K562 (cell line): Measurements from ENCODE around the gene MICALL2. TPM values are rescaled to one million over a fixed set of nuclear protein-coding genes. Genes with fewer than 3 reads are reported as not detected.

Source experiments
- ATAC-seq: fragments of 200-7000 bp; cut with Tn5 transposase; 3 replicates; pipeline ENCODE4 v1.9.1; 2020; ENCODE audit warnings: moderate library complexity
- BruUV-seq: library from RNA; stranded (reverse); fragments of 400-500 nt; replicated peaks from 2 replicates; lab custom pipeline; 2021; lab: Mats Ljungman, UMichigan
- CTCF ChIA-PET: fragments of 300-600 bp; formaldehyde crosslinking; extraction: SDS; loops from one replicate; lab custom pipeline; 2021; ENCODE audit warnings: low intra/inter-chr PET ratio; lab: Yijun Ruan, JAX
- POLR2A ChIA-PET: fragments of 300-600, 350-650 bp; sonication (Branson Sonifier 250); formaldehyde crosslinking; extraction: SDS; loops from one replicate; lab custom pipeline; 2021; ENCODE audit warnings: antibody characterized with exemption, inconsistent platforms; lab: Yijun Ruan, JAX
- DNase-seq, 4 experiments: peaks; one replicate each; pipeline versions ENCODE4 v3.0.0 to v3.0.0-alpha.2; 2011 to 2018; ENCODE audit warnings: low spot score in 3 of 4, mixed read lengths in 3 of 4; ENCODE audit errors: extremely low read depth in 1 of 4
- FAIRE-seq: peaks from 2 replicates; lab custom pipeline; 2011; peaks lifted over from hg19 to GRCh38; lab: Jason Lieb, UNC
- H2AFZ ChIP-seq: 2 replicates; pipeline ENCODE4 v1.6.0; 2011; ENCODE audit warnings: low read depth, low read length, control low read depth, inconsistent platforms
- H3K27ac ChIP-seq: fragments of 200-600 bp; 3 replicates; pipeline ENCODE4 v1.8.0; 2011; ENCODE audit warnings: low read depth, mild to moderate bottlenecking, control low read depth, inconsistent platforms, low read length, moderate library complexity, mixed read lengths; ENCODE audit errors: extremely low read depth
- H3K27me3 ChIP-seq, 2 experiments: fragments of 300-600 bp in 1 of 2; 2 replicates in 1 of 2; 3 replicates in 1 of 2; pipeline versions ENCODE4 v1.6.0 to v1.8.0; 2011; ENCODE audit warnings: inconsistent platforms in 2 of 2, low read length in 2 of 2, mild to moderate bottlenecking in 1 of 2, mixed read lengths in 1 of 2, moderate library complexity in 1 of 2; ENCODE audit not compliant: control insufficient read depth in 2 of 2, insufficient read depth in 2 of 2
- H3K36me3 ChIP-seq: fragments of 300-600 bp; 3 replicates; pipeline ENCODE4 v1.8.0; 2011; ENCODE audit warnings: mild to moderate bottlenecking, low read length, inconsistent platforms; ENCODE audit not compliant: control insufficient read depth, insufficient read depth
- H3K4me1 ChIP-seq, 2 experiments: fragments of 200-600 bp in 1 of 2; replicated peaks in 1 of 2; 2 replicates in 1 of 2; 3 replicates in 1 of 2; pipeline versions ENCODE4 v1.5.1 to v1.8.0; 2011; ENCODE audit warnings: inconsistent platforms in 2 of 2, low read length in 2 of 2, mild to moderate bottlenecking in 1 of 2, mixed read lengths in 1 of 2, moderate library complexity in 1 of 2; ENCODE audit not compliant: control insufficient read depth in 2 of 2, insufficient read depth in 2 of 2
- H3K4me2 ChIP-seq: 2 replicates; pipeline ENCODE4 v1.6.1; 2011; ENCODE audit warnings: low read length, control low read depth, inconsistent platforms, mixed read lengths; ENCODE audit not compliant: insufficient read depth
- H3K4me3 ChIP-seq: fragments of 200-600 bp; sonication (generic), shearing (Covaris generic); 2 replicates; pipeline ENCODE4 v1.5.1; 2016; ENCODE audit warnings: control low read depth, inconsistent platforms
- H3K79me2 ChIP-seq: fragments of 200-600 bp; 3 replicates; pipeline ENCODE4 v1.8.0; 2011; ENCODE audit warnings: low read length, inconsistent platforms; ENCODE audit not compliant: control insufficient read depth, insufficient read depth
- H3K9ac ChIP-seq, 2 experiments: 2 replicates each; pipeline versions ENCODE4 v1.6.0 to v1.6.1; 2011; ENCODE audit warnings: low read depth in 2 of 2, low read length in 2 of 2, control low read depth in 1 of 2, inconsistent platforms in 1 of 2, mild to moderate bottlenecking in 1 of 2, mixed read lengths in 1 of 2; ENCODE audit not compliant: insufficient read depth in 1 of 2
- H3K9me1 ChIP-seq: one replicate; pipeline ENCODE4 v1.6.0; 2011; ENCODE audit warnings: inconsistent platforms, mild to moderate bottlenecking, low read length, moderate library complexity; ENCODE audit not compliant: control insufficient read depth, insufficient read depth
- H3K9me3 ChIP-seq: replicated peaks from 2 replicates; pipeline ENCODE4 v1.5.1; 2011; ENCODE audit warnings: low read depth, low read length, inconsistent platforms; ENCODE audit not compliant: control insufficient read depth, insufficient read depth
- H4K20me1 ChIP-seq: replicated peaks from 2 replicates; pipeline ENCODE4 v1.6.1; 2011; ENCODE audit warnings: low read length, inconsistent platforms, mixed read lengths; ENCODE audit not compliant: control insufficient read depth, insufficient read depth
- ARID2 ChIP-seq: fragments of 450-650 bp; IDR thresholded peaks from 2 replicates; pipeline ENCODE4 v1.6.1; 2017; ENCODE audit warnings: antibody characterized with exemption, mild to moderate bottlenecking
- BHLHE40 ChIP-seq: IDR thresholded peaks from 2 replicates; pipeline ENCODE4 v1.6.1; 2011; ENCODE audit warnings: low read length, improper control_type of control experiment
- CTCF ChIP-seq, 3 experiments: IDR thresholded peaks in 2 of 3; conservative IDR thresholded peaks in 1 of 3; 2 replicates each; pipeline ENCODE4 v1.5.1; 2011 to 2012; ENCODE audit warnings: low read length in 3 of 3, mild to moderate bottlenecking in 3 of 3, control low read depth in 2 of 3, improper control_type of control experiment in 1 of 3, inconsistent platforms in 1 of 3, low read depth in 1 of 3, mixed read lengths in 1 of 3, moderate library complexity in 1 of 3; ENCODE audit not compliant: insufficient read depth in 2 of 3
- HDAC6 ChIP-seq: IDR thresholded peaks from 2 replicates; pipeline ENCODE4 v1.6.1; 2012; ENCODE audit warnings: low read depth, mild to moderate bottlenecking, control low read depth, inconsistent platforms, low read length, moderate library complexity
- MCM5 ChIP-seq: fragments of 450-650 bp; IDR thresholded peaks from 2 replicates; pipeline ENCODE4 v1.6.1; 2016; ENCODE audit warnings: low read depth
- RAD21 ChIP-seq, 2 experiments: fragments of 250-450 bp in 1 of 2; fragments of 450-650 bp in 1 of 2; sonication (Bioruptor Pico) in 1 of 2; formaldehyde crosslinking in 1 of 2; IDR thresholded peaks in 1 of 2; conservative IDR thresholded peaks in 1 of 2; 2 replicates each; pipeline versions ENCODE4 v1.4.0 to v1.8.0; 2020 to 2022; ENCODE audit warnings: mild to moderate bottlenecking in 2 of 2, moderate library complexity in 1 of 2
- SREBF2 ChIP-seq: sonication (generic); formaldehyde crosslinking; IDR thresholded peaks from 2 replicates; pipeline ENCODE4 v1.4.0; 2020; ENCODE audit warnings: mild to moderate bottlenecking, missing genetic modification reagents
- TAF7 ChIP-seq: fragments of 450-650 bp; IDR thresholded peaks from 2 replicates; pipeline ENCODE4 v1.6.1; 2016; ENCODE audit warnings: missing genetic modification characterization, missing compliant biosample characterization
- TEAD2 ChIP-seq: fragments of 450-650 bp; IDR thresholded peaks from 2 replicates; pipeline ENCODE4 v1.6.1; 2016; ENCODE audit warnings: missing genetic modification characterization, control low read depth, missing compliant biosample characterization
- ZKSCAN8 ChIP-seq: fragments of 200-800 bp; sonication (Bioruptor generic); IDR thresholded peaks from 2 replicates; pipeline ENCODE4 v1.6.1; 2016; ENCODE audit warnings: missing genetic modification characterization, missing compliant biosample characterization
- ZNF253 ChIP-seq: fragments of 250-450 bp; sonication (Bioruptor Pico); conservative IDR thresholded peaks from 2 replicates; pipeline ENCODE4 v1.6.1; 2021; ENCODE audit warnings: mild to moderate bottlenecking
- WGBS: fragments of 100-300 bp; shearing (Covaris generic); methylation state at CpG from one replicate; pipeline ENCODE4 v1.1.6; 2016; ENCODE audit warnings: low coverage, mixed read lengths; ENCODE audit not compliant: insufficient coverage; ENCODE audit errors: missing lambda C conversion rate; 5-methylcytosine and 5-hydroxymethylcytosine counted together
- in situ Hi-C: fragments of 300-500 bp; cut with MboI; formaldehyde crosslinking; loops from 4 replicates; pipeline ENCODE4 v1.15.0; 2018; ENCODE audit warnings: inconsistent platforms, mixed read lengths
- intact Hi-C: fragments of 100-400 bp; cut with micrococcal nuclease; formaldehyde crosslinking; loops from 2 replicates; pipeline ENCODE4 v1.14.2; 2022
- polyA plus RNA-seq, 8 experiments: library from polyadenylated mRNA; depleted of rRNA in 4 of 8; stranded (reverse) in 5 of 8; unstranded in 3 of 8; fragments of >200 nt; fragmentation: Nextera tagmentation in 2 of 8; fragmentation: Illumina TruSeq in 1 of 8; extraction: Ambion mirVana in 2 of 8; extraction: Trizol in 1 of 8; gene quantifications; 2 replicates each; pipeline versions ENCODE4 v1.2.1 to v1.2.3, GENCODE V29; 2011 to 2014; ENCODE audit warnings: inconsistent platforms in 1 of 8, missing spikeins in 1 of 8
- total RNA-seq, 7 experiments: library from RNA; depleted of rRNA in 6 of 7; stranded (reverse); fragments of >200 nt in 6 of 7; fragmentation: Illumina TruSeq in 2 of 7; extraction: Trizol in 2 of 7; gene quantifications; 2 replicates each; pipeline versions ENCODE4 v1.2.1 to v1.2.3, GENCODE V29; 2011 to 2021; ENCODE audit warnings: low replicate concordance in 1 of 7

The MICALL2 gene
- total and polyA plus RNA-seq, 9 of the 15 experiments (the other 6 are each of a cell fraction or from before 2014, with no cell fraction given): 1.8 to 103 (median 17.0) TPM

GRCh38 chr7:1440620-1441019 is 18.6 kb downstream of the MICALL2 start:
- ATAC-seq (no peak), DNase-seq (no peak), FAIRE-seq (no peak)
- H3K9me3 ChIP-seq: no peaks in the 10 kb centered on the region
- no peaks in the 10 kb centered on the region for H3K27me3 ChIP-seq
- WGBS: 100% methylated on average over 4 of the region's 10 CpGs
- no peaks in the 10 kb centered on the region; the same call in 1 of the 3 replicates for H3K79me2 ChIP-seq
- ChIA-PET POLR2A (no interaction called here), CTCF (interaction anchor here (0.6 to 0.7 kb wide), 2 partner anchors 34 to 673 kb away, joined by 3 read pairs; no protein-coding TSS in a partner anchor)
- no peak overlapping the region for H2AFZ ChIP-seq
- H3K36me3 ChIP-seq: peaks cover 94% of the 10 kb centered on the region
- no peaks in the 10 kb centered on the region for H3K9me1 ChIP-seq
- H3K9ac ChIP-seq: no peak overlapping the region; a peak in 1 of 4 replicates
- H3K4me3 ChIP-seq: no peak overlapping the region
- H3K4me2 ChIP-seq: no peak overlapping the region
- H3K27ac ChIP-seq: no peak overlapping the region
- in situ Hi-C loops: no loop called here
- H4K20me1 ChIP-seq: no peaks in the 10 kb centered on the region
- TF ChIP-seq ZKSCAN8 (CRISPR knock-in tag): peak; percentile 53; the same call in 1 of the 2 replicates
- no peak for TF ChIP-seq MCM5
- no TSS peak for BruUV-seq
- peaks cover 0 to 56% of the 10 kb centered on the region in 2 experiments; a peak in 2 of 5 replicates for H3K4me1 ChIP-seq
- intact Hi-C loops: no loop called here

GRCh38 chr7:1439373-1440363 is 19.6 kb downstream of the MICALL2 start:
- WGBS: 79% methylated on average over 18 of the region's 31 CpGs
- POLR2A ChIA-PET: interaction anchor here (1.1 to 1.2 kb wide), 2 partner anchors 12 to 35 kb away, joined by 3 to 4 read pairs; no protein-coding TSS in a partner anchor
- peak; percentile 71 for FAIRE-seq
- peaks cover 91% of the 10 kb centered on the region for H3K36me3 ChIP-seq
- intact Hi-C loops (no loop called here), in situ Hi-C loops (no loop called here)
- no TSS peak for BruUV-seq
- H3K4me2 ChIP-seq: no peak overlapping the region
- no peak overlapping the region for H2AFZ ChIP-seq
- H3K9me3 ChIP-seq: no peaks in the 10 kb centered on the region
- peak in 1 of 4 experiments; percentile 35 for DNase-seq
- no peaks in the 10 kb centered on the region for H3K27me3 ChIP-seq
- ATAC-seq: peak; percentile 72
- H3K9me1 ChIP-seq: no peaks in the 10 kb centered on the region
- CTCF ChIA-PET: interaction anchor here (1.2 kb wide), 1 partner anchor 34 kb away, joined by 7 read pairs; no protein-coding TSS in a partner anchor
- peaks cover 0 to 53% of the 10 kb centered on the region in 2 experiments; a peak in 2 of 5 replicates for H3K4me1 ChIP-seq
- no peak overlapping the region for H3K9ac ChIP-seq
- H3K79me2 ChIP-seq: no peaks in the 10 kb centered on the region; the same call in 1 of the 3 replicates
- no peak overlapping the region for H3K4me3 ChIP-seq
- no peak overlapping the region for H3K27ac ChIP-seq
- no peaks in the 10 kb centered on the region for H4K20me1 ChIP-seq
- TF ChIP-seq SREBF2 (CRISPR knock-in tag) (no peak), TEAD2 (tag) (no peak), BHLHE40 (0 out of 2 replicates have a peak, but pooled peaks have one; percentile 5), CTCF (IDR thresholded peaks at IDR 0.05 in 2 of 3, conservative IDR thresholded peaks at IDR 0.05 in 1 of 3; ENCODE audit: insufficient read depth in 2 of 3, low read depth in 1 of 3, low read length in 3 of 3) (peak in 2 of 3 experiments; percentile 25 to 36; a peak in 4 of 6 replicates), RAD21 (CRISPR knock-in tag; conservative IDR thresholded peaks at IDR 0.05 in 1 of 2, IDR thresholded peaks at IDR 0.05 in 1 of 2) (peak in 1 of 2 experiments; percentile 58; a peak in 3 of 4 replicates), HDAC6 (no peak), ZNF253 (CRISPR knock-in tag) (no peak), ARID2 (0 out of 2 replicates have a peak, but pooled peaks have one; percentile 25), TAF7 (tag) (no peak)
